Effector memory CD4-positive, alpha-beta T cell (primary cell): ENCODE data around the gene TNFRSF19.

Experiments
- DNase-seq, 3 donors: peaks; one replicate each; pipeline ENCODE4 v3.0.0-alpha.2; 2020
- H3K27ac ChIP-seq: 2 replicates; pipeline ENCODE4 v1.7.0; 2013; ENCODE audit warnings: mild to moderate bottlenecking, low read length, moderate library complexity; ENCODE audit not compliant: insufficient read depth, poor library complexity, severe bottlenecking
- H3K27me3 ChIP-seq: replicated peaks from 2 replicates; pipeline ENCODE4 v1.7.0; 2013; ENCODE audit warnings: mild to moderate bottlenecking, low read length; ENCODE audit not compliant: insufficient read depth, control insufficient read depth, poor library complexity, severe bottlenecking
- H3K36me3 ChIP-seq: 2 replicates; pipeline ENCODE4 v1.7.0; 2013; ENCODE audit warnings: mild to moderate bottlenecking, low read length, moderate library complexity; ENCODE audit not compliant: control insufficient read depth, insufficient read depth
- H3K4me1 ChIP-seq: 2 replicates; pipeline ENCODE4 v1.7.0; 2013; ENCODE audit warnings: low read length, mild to moderate bottlenecking; ENCODE audit not compliant: control insufficient read depth, insufficient read depth, poor library complexity, severe bottlenecking
- H3K4me3 ChIP-seq: 2 replicates; pipeline ENCODE4 v1.7.0; 2013; ENCODE audit warnings: low read length, low read depth, mild to moderate bottlenecking; ENCODE audit not compliant: insufficient read depth, poor library complexity, severe bottlenecking
- H3K9me3 ChIP-seq: 2 replicates; pipeline ENCODE4 v1.7.0; 2013; ENCODE audit warnings: mild to moderate bottlenecking, low read length, moderate library complexity; ENCODE audit not compliant: control insufficient read depth

The TNFRSF19 gene

DNA sequence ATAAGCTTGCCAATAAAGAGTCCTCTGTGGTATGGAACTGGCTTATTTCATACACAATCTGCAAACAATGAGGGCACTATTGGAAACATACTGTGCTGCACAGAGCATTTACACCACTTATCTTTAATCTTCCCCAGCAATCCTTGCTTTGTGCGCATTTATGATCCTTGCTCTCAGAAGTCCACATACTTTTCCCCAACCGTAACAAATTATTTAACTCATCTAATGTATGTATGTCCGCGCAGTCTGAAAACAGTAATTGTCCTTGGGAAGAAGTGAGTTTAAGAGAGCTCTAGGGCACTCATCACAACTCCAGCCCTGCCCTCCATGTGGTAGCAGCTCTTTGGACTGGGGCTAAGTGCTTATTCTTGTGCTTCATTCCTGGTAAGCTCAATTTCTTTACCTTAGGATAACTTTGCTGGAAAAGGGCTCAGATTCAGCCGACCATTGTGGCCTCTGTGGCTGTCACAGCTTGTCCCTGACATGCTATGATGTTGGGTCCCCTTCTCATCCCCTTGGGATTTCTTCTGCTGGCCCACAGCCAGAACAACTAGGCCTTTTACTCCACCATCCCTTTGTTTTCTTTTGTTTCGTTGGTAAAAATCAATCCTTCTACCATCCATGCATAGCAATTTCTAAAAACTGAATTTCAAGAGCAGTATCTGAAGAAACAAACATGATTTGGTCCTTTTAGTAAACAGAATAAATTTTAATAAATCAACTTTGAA is 152.7 kb downstream of the TNFRSF19 start:
- H3K27ac ChIP-seq: no peak overlapping the region
- H3K36me3 ChIP-seq: no peaks in the 10 kb centered on the region
- no peaks in the 10 kb centered on the region for H3K9me3 ChIP-seq
- no peak for DNase-seq
- H3K27me3 ChIP-seq: no peaks in the 10 kb centered on the region
- H3K4me3 ChIP-seq: no peak overlapping the region
- no peaks in the 10 kb centered on the region for H3K4me1 ChIP-seq

DNA sequence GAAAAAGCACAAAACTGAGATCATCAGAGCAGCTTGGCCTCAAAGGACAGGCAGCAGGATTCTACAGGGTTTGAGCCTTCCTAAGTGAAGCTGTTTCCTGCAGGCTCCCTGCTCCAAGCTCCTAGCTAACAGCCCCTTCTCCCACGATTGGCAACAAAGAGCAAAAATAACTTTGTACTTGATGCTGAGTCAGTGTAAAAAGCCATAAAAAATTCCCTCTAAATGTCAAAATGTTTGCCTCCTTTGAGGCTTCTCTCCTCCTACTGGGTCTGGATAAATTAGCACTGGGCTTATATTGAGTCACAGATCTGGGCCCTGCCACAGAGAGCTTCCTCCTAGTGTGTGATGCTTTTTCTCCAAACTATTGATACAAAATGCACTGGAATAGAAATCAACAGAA is 153.3 kb downstream of the TNFRSF19 start:
- H3K27me3 ChIP-seq: no peaks in the 10 kb centered on the region
- no peaks in the 10 kb centered on the region for H3K36me3 ChIP-seq
- H3K4me1 ChIP-seq: no peaks in the 10 kb centered on the region
- DNase-seq: no peak
- H3K9me3 ChIP-seq: no peaks in the 10 kb centered on the region
- no peak overlapping the region for H3K4me3 ChIP-seq
- H3K27ac ChIP-seq: no peak overlapping the region

GRCh38 chr13:23724196-23724970 is 154.2 kb downstream of the TNFRSF19 start:
- Histone ChIP-seq H3K27ac (no peak overlapping the region), H3K36me3 (no peaks in the 10 kb centered on the region), H3K27me3 (no peaks in the 10 kb centered on the region), H3K4me1 (no peaks in the 10 kb centered on the region), H3K9me3 (no peaks in the 10 kb centered on the region), H3K4me3 (no peak overlapping the region)
- DNase-seq: no peak
